Measurements from ENCODE around the gene TMEM80. TPM values are rescaled to one million over a fixed set of nuclear protein-coding genes. Genes with fewer than 3 reads are reported as not detected.

The TMEM80 gene
- total and polyA plus RNA-seq, 10 of the 15 experiments (the other 5 are each of a cell fraction or from before 2014, with no cell fraction given) = 6.7 to 30.9 (median 20.7) TPM

DNA sequence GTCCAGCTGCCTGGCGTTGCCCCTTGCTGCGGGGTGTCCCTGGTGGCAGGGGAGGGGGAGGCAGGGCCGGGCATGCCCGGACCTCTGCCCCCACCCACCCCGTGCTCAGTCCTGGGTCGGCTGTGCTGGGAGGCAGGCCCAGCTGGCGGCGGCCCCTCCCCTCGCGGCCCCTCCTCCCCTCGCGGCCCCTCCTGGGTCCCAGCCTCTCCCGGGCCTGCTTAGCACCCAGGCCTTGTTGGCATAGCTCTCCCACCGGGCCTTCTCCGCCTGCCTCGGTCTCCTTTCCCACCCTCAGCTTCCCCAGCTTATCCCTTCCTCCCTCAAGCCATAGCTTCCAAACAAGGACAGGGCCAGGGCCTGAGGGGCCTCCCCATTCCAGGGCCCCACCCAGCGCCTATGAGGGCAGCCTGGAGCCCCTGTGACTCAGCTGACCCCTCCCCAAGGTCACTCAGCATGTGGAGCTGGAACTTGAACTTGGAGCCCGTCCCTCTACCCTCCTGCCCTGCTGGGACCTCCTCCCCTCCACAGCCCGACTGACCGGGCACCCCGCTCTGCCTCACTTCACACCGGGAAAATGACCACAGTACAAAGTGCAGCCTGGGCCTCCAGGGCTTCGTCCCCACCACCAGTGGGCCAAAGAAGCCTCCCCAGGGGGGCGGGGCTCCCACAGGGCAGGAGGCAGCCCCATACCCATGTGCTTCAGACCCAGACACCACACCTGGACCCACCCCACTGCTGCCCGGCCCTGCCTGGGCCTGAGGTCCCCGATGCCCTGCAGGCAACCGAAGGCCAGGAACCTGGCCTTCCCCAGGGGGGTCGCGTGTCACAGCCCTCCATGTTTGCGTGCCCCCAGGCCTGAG lies 11.6 kb downstream of the TMEM80 start (continued):
- TF ChIP-seq, protein P1, sequence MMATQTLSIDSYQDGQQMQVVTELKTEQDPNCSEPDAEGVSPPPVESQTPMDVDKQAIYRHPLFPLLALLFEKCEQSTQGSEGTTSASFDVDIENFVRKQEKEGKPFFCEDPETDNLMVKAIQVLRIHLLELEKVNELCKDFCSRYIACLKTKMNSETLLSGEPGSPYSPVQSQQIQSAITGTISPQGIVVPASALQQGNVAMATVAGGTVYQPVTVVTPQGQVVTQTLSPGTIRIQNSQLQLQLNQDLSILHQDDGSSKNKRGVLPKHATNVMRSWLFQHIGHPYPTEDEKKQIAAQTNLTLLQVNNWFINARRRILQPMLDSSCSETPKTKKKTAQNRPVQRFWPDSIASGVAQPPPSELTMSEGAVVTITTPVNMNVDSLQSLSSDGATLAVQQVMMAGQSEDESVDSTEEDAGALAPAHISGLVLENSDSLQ (IDR thresholded peaks at IDR 0.05) = no peak
- TF ChIP-seq, protein P2, sequence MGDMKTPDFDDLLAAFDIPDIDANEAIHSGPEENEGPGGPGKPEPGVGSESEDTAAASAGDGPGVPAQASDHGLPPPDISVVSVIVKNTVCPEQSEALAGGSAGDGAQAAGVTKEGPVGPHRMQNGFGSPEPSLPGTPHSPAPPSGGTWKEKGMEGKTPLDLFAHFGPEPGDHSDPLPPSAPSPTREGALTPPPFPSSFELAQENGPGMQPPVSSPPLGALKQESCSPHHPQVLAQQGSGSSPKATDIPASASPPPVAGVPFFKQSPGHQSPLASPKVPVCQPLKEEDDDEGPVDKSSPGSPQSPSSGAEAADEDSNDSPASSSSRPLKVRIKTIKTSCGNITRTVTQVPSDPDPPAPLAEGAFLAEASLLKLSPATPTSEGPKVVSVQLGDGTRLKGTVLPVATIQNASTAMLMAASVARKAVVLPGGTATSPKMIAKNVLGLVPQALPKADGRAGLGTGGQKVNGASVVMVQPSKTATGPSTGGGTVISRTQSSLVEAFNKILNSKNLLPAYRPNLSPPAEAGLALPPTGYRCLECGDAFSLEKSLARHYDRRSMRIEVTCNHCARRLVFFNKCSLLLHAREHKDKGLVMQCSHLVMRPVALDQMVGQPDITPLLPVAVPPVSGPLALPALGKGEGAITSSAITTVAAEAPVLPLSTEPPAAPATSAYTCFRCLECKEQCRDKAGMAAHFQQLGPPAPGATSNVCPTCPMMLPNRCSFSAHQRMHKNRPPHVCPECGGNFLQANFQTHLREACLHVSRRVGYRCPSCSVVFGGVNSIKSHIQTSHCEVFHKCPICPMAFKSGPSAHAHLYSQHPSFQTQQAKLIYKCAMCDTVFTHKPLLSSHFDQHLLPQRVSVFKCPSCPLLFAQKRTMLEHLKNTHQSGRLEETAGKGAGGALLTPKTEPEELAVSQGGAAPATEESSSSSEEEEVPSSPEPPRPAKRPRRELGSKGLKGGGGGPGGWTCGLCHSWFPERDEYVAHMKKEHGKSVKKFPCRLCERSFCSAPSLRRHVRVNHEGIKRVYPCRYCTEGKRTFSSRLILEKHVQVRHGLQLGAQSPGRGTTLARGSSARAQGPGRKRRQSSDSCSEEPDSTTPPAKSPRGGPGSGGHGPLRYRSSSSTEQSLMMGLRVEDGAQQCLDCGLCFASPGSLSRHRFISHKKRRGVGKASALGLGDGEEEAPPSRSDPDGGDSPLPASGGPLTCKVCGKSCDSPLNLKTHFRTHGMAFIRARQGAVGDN (IDR thresholded peaks at IDR 0.05) = no peak
- TF ChIP-seq HDAC6 (IDR thresholded peaks at IDR 0.05; ENCODE audit: unreplicated experiment) = no peak

DNA sequence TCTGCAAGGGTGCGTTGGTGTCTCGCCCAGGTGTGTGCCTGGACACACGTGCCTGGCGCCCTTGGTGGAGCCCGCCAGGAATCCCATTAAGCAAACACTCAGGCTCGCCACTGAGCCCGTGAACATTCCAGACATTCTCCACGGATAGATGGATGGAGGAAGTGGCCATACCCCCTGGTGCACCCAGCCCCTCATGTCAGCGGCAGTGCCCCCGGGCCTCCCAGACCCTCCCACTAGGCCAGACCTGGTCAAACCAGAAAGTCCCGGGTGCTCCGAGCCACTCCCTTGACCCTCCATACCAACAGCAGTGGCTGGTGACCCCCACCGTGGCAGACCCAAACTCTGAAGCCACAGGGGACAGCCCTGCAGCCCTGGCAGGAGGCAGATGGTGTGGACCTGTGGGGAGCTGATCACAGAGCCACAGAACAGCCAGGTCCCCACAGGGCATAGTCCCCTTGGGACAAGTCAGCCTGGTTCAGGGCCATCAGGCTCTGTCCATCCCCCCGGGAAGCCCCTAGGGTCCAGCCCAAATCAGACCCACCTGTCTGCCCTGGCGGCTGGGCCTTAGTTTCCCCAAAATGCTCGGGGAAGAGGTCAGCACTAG lies 12.3 kb downstream of the TMEM80 start:
- ChIA-PET SMC1A (ENCODE audit: uncharacterized antibody, unreplicated experiment) (no interaction called here), POLR2A (no interaction called here), RAD21 (ENCODE audit: unreplicated experiment) (no interaction called here), CTCF (no interaction called here)
- Histone ChIP-seq H3K79me2 (ENCODE audit: control insufficient read depth, insufficient read depth, low read length) (no peaks in the 10 kb centered on the region), H2AFZ (ENCODE audit: control insufficient read depth, low read depth, low read length) (no peak overlapping the region), H3K9ac (ENCODE audit: control insufficient read depth, insufficient read depth, low read length) (no peak overlapping the region), H3K4me2 (ENCODE audit: control insufficient read depth, insufficient read depth) (no peak overlapping the region), H3K36me3 (ENCODE audit: control insufficient read depth in 2 of 2, insufficient read depth in 2 of 2, low read length in 1 of 2) (no peaks in the 10 kb centered on the region), H3K9me3 (replicated peaks; ENCODE audit: control insufficient read depth, insufficient read depth, low read length) (no peaks in the 10 kb centered on the region), H3K27me3 (replicated peaks in 1 of 2; ENCODE audit: control insufficient read depth in 2 of 2, insufficient read depth in 2 of 2, low read length in 1 of 2) (no peaks in the 10 kb centered on the region; a peak in 1 of 4 replicates), H3K4me1 (ENCODE audit: control insufficient read depth, insufficient read depth, low read length) (no peaks in the 10 kb centered on the region), H3K27ac (ENCODE audit: control insufficient read depth, insufficient read depth) (no peak overlapping the region), H3K4me3 (no peak overlapping the region), H4K20me1 (ENCODE audit: control insufficient read depth, insufficient read depth) (no peaks in the 10 kb centered on the region)
- FAIRE-seq = no peak
- no TSS peak for BruUV-seq (replicated peaks)
- no peak for DNase-seq (ENCODE audit: low read depth, low spot score)
- in situ Hi-C loops (cut with MboI) = no loop called here
- intact Hi-C loops (cut with micrococcal nuclease; ENCODE audit: unreplicated experiment) = no loop called here
- peak; percentile 30; the same call in 2 of the 3 replicates for ATAC-seq
- WGBS (ENCODE audit: insufficient coverage, insufficient replicate concordance, low lambda C conversion rate, missing lambda C conversion rate) = 45% methylated on average over 16 of the region's 16 CpGs
- TF ChIP-seq BMI1 (IDR thresholded peaks at IDR 0.05; ENCODE audit: borderline replicate concordance) (no peak), IKZF1 (conservative IDR thresholded peaks at IDR 0.05) (no peak), CBX5 (IDR thresholded peaks at IDR 0.05; ENCODE audit: low read depth) (no peak)
- TF ChIP-seq, protein P3, sequence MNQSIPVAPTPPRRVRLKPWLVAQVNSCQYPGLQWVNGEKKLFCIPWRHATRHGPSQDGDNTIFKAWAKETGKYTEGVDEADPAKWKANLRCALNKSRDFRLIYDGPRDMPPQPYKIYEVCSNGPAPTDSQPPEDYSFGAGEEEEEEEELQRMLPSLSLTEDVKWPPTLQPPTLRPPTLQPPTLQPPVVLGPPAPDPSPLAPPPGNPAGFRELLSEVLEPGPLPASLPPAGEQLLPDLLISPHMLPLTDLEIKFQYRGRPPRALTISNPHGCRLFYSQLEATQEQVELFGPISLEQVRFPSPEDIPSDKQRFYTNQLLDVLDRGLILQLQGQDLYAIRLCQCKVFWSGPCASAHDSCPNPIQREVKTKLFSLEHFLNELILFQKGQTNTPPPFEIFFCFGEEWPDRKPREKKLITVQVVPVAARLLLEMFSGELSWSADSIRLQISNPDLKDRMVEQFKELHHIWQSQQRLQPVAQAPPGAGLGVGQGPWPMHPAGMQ (IDR thresholded peaks at IDR 0.05; ENCODE audit: borderline replicate concordance) = no peak

Measured in GM12878 (cell line).